HepG2 (cell line): ENCODE data around the gene NDUFS2. TPM values are rescaled to one million over a fixed set of nuclear protein-coding genes. Genes with fewer than 3 reads are reported as not detected.

ENCODE experiments used
- DPF2 ChIP-seq: sonication (generic); formaldehyde crosslinking; IDR thresholded peaks from 2 replicates; pipeline ENCODE4 v1.4.0; 2020; ENCODE audit warnings: mild to moderate bottlenecking, low read depth, missing genetic modification reagents, borderline replicate concordance
- ISL2 ChIP-seq: sonication (generic); formaldehyde crosslinking; IDR thresholded peaks from 2 replicates; pipeline ENCODE4 v1.5.0; 2020; ENCODE audit warnings: missing genetic modification reagents
- JUND ChIP-seq: sonication (generic); formaldehyde crosslinking; IDR thresholded peaks from 2 replicates; pipeline ENCODE4 v1.8.0; 2022; ENCODE audit warnings: mild to moderate bottlenecking, missing genetic modification reagents
- NCOA1 ChIP-seq: sonication (generic); formaldehyde crosslinking; IDR thresholded peaks from 2 replicates; pipeline ENCODE4 v1.9.0; 2021; ENCODE audit warnings: missing genetic modification reagents
- SNAI1 ChIP-seq: sonication (generic); formaldehyde crosslinking; IDR thresholded peaks from 2 replicates; pipeline ENCODE4 v1.5.0; 2020; ENCODE audit warnings: mild to moderate bottlenecking, missing genetic modification reagents, borderline replicate concordance
- TAF15 ChIP-seq: fragments of 200-400 bp; formaldehyde crosslinking; IDR thresholded peaks from one replicate; pipeline ENCODE4 v1.6.1; 2018; ENCODE audit warnings: mild to moderate bottlenecking, low read depth, low read length; ENCODE audit not compliant: poor library complexity, severe bottlenecking
- TBP ChIP-seq: sonication (generic); formaldehyde crosslinking; IDR thresholded peaks from 2 replicates; pipeline ENCODE4 v1.5.0; 2020; ENCODE audit warnings: missing genetic modification reagents
- TCF7L2 ChIP-seq: IDR thresholded peaks from 2 replicates; pipeline ENCODE4 v1.6.1; 2011; ENCODE audit warnings: mild to moderate bottlenecking, low read depth, low read length, moderate library complexity
- TMF1 ChIP-seq: sonication (generic); formaldehyde crosslinking; IDR thresholded peaks from 2 replicates; pipeline ENCODE4 v1.8.1; 2022; ENCODE audit warnings: low read depth, missing genetic modification reagents
- U2AF1 ChIP-seq: fragments of 200-400 bp; formaldehyde crosslinking; optimal IDR thresholded peaks from 2 replicates; pipeline ENCODE3; 2017; ENCODE audit warnings: mild to moderate bottlenecking, low read depth, low read length
- XRCC5 ChIP-seq: fragments of 200-400 bp; formaldehyde crosslinking; optimal IDR thresholded peaks from 2 replicates; pipeline ENCODE3; 2017; ENCODE audit warnings: mild to moderate bottlenecking, low read length
- ZFP36 ChIP-seq: fragments of 150-350 bp; IDR thresholded peaks from 2 replicates; pipeline ENCODE4 v1.6.1; 2018; ENCODE audit warnings: borderline replicate concordance, low read length, low read depth; ENCODE audit not compliant: partially characterized antibody
- ZNF232 ChIP-seq: sonication (generic); formaldehyde crosslinking; IDR thresholded peaks from 2 replicates; pipeline ENCODE4 v1.4.0; 2020; ENCODE audit warnings: missing genetic modification reagents, borderline replicate concordance
- ZNF547 ChIP-seq: sonication (generic); formaldehyde crosslinking; IDR thresholded peaks from 2 replicates; pipeline ENCODE4 v1.5.1; 2020; ENCODE audit warnings: mild to moderate bottlenecking, missing genetic modification reagents
- ZNF780A ChIP-seq: sonication (generic); formaldehyde crosslinking; IDR thresholded peaks from 2 replicates; pipeline ENCODE4 v1.8.0; 2022; ENCODE audit warnings: mild to moderate bottlenecking, missing genetic modification reagents, moderate library complexity
- ZNF839 ChIP-seq: sonication (generic); formaldehyde crosslinking; IDR thresholded peaks from 2 replicates; pipeline ENCODE4 v1.4.0; 2020; ENCODE audit warnings: missing genetic modification reagents, mild to moderate bottlenecking, borderline replicate concordance
- polyA plus RNA-seq, 8 experiments: library from polyadenylated mRNA; depleted of rRNA in 3 of 8; stranded (reverse) in 7 of 8; unstranded in 1 of 8; fragments of >200 nt; fragmentation: Illumina TruSeq in 4 of 8; extraction: Trizol in 4 of 8; gene quantifications; 2 replicates each; pipeline versions ENCODE4 v1.2.1 to v1.2.3, GENCODE V29; 2011 to 2016; ENCODE audit warnings: low read depth in 4 of 8, missing spikeins in 1 of 8, mixed read lengths in 1 of 8; ENCODE audit not compliant: insufficient read depth in 1 of 8
- total RNA-seq, 5 experiments: library from RNA; depleted of rRNA; stranded (reverse); fragments of >200 nt; fragmentation: Illumina TruSeq; extraction: Trizol; gene quantifications; 2 replicates each; pipeline ENCODE4 v1.2.3, GENCODE V29; 2016; ENCODE audit warnings: low read depth in 1 of 5
- TF ChIP-seq, protein P1 (sequence below): sonication (generic); formaldehyde crosslinking; IDR thresholded peaks from 2 replicates; pipeline ENCODE4 v1.8.1; 2023; ENCODE audit warnings: mild to moderate bottlenecking, moderate library complexity, missing genetic modification reagents
- TF ChIP-seq, protein P2 (sequence below): sonication (generic); formaldehyde crosslinking; IDR thresholded peaks from 2 replicates; pipeline ENCODE4 v1.5.0; 2020; ENCODE audit warnings: mild to moderate bottlenecking, missing genetic modification reagents
- TF ChIP-seq, protein P3 (sequence below): sonication (generic); formaldehyde crosslinking; IDR thresholded peaks from 2 replicates; pipeline ENCODE4 v1.4.0; 2020; ENCODE audit warnings: mild to moderate bottlenecking, missing genetic modification reagents, borderline replicate concordance
- TF ChIP-seq, protein P4 (sequence below): sonication (generic); formaldehyde crosslinking; IDR thresholded peaks from 2 replicates; pipeline ENCODE4 v1.8.1; 2023; ENCODE audit warnings: mild to moderate bottlenecking, missing genetic modification reagents
- TF ChIP-seq, protein P5 (sequence below): sonication (generic); formaldehyde crosslinking; IDR thresholded peaks from 2 replicates; pipeline ENCODE4 v1.8.1; 2023; ENCODE audit warnings: mild to moderate bottlenecking, missing genetic modification reagents

The NDUFS2 gene
- total and polyA plus RNA-seq, 2 of the 13 experiments (the other 11 are each of a cell fraction or from before 2014, with no cell fraction given) = 89.9 to 118 TPM

DNA sequence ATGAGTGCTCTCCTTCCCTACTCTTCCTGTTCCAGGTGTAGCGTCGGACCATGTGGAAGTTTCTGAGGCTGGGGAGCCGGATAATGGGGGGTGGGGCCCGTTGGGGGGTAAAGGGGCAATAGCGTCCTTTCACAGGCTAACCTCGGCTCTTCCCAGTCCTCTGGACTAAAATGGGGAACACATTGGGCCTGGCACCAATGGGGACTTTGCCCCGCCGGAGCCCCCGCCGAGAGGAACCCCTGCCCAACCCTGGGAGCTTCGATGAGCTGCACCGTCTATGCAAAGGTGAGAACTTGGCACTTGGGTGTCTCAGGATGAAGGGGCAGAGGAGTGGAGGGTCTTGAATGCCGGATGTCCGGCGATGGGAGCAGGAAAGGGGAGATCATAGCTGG is 24.1 kb downstream of the NDUFS2 start (continued):
- TF ChIP-seq ZFP36 (no peak), TAF15 (no peak), TMF1 (CRISPR knock-in tag) (0 out of 2 replicates have a peak, but pooled peaks have one; percentile 22), TBP (CRISPR knock-in tag) (no peak), ZNF839 (CRISPR knock-in tag) (no peak), ZNF547 (CRISPR knock-in tag) (no peak), NCOA1 (CRISPR knock-in tag) (no peak), ZNF232 (CRISPR knock-in tag) (no peak), DPF2 (CRISPR knock-in tag) (no peak), ZNF780A (no peak), U2AF1 (no peak), SNAI1 (CRISPR knock-in tag) (0 out of 2 replicates have a peak, but pooled peaks have one; percentile 12), XRCC5 (no peak), JUND (no peak), ISL2 (CRISPR knock-in tag) (no peak), TCF7L2 (no peak)
- TF ChIP-seq, protein P1, sequence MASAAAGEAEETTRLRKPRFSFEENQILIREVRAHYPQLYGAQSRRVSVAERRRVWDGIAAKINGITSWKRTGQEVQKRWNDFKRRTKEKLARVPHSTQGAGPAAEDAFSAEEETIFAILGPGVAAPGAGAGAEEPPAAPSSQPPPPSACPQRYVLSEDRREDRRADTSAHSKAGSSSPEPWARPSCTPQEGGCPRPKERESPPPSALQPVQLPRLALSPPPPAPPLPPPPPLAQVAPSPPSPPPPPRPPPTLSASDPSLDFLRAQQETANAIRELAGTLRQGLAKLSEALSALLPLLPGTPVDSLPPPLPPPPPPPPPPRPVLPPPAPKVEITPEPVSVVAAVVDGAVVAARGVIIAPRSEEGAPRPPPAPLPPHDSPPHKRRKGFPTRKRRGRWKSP (CRISPR knock-in tag) = no peak
- TF ChIP-seq, protein P2, sequence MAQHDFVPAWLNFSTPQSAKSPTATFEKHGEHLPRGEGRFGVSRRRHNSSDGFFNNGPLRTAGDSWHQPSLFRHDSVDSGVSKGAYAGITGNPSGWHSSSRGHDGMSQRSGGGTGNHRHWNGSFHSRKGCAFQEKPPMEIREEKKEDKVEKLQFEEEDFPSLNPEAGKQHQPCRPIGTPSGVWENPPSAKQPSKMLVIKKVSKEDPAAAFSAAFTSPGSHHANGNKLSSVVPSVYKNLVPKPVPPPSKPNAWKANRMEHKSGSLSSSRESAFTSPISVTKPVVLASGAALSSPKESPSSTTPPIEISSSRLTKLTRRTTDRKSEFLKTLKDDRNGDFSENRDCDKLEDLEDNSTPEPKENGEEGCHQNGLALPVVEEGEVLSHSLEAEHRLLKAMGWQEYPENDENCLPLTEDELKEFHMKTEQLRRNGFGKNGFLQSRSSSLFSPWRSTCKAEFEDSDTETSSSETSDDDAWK (CRISPR knock-in tag) = no peak
- TF ChIP-seq, protein P3, sequence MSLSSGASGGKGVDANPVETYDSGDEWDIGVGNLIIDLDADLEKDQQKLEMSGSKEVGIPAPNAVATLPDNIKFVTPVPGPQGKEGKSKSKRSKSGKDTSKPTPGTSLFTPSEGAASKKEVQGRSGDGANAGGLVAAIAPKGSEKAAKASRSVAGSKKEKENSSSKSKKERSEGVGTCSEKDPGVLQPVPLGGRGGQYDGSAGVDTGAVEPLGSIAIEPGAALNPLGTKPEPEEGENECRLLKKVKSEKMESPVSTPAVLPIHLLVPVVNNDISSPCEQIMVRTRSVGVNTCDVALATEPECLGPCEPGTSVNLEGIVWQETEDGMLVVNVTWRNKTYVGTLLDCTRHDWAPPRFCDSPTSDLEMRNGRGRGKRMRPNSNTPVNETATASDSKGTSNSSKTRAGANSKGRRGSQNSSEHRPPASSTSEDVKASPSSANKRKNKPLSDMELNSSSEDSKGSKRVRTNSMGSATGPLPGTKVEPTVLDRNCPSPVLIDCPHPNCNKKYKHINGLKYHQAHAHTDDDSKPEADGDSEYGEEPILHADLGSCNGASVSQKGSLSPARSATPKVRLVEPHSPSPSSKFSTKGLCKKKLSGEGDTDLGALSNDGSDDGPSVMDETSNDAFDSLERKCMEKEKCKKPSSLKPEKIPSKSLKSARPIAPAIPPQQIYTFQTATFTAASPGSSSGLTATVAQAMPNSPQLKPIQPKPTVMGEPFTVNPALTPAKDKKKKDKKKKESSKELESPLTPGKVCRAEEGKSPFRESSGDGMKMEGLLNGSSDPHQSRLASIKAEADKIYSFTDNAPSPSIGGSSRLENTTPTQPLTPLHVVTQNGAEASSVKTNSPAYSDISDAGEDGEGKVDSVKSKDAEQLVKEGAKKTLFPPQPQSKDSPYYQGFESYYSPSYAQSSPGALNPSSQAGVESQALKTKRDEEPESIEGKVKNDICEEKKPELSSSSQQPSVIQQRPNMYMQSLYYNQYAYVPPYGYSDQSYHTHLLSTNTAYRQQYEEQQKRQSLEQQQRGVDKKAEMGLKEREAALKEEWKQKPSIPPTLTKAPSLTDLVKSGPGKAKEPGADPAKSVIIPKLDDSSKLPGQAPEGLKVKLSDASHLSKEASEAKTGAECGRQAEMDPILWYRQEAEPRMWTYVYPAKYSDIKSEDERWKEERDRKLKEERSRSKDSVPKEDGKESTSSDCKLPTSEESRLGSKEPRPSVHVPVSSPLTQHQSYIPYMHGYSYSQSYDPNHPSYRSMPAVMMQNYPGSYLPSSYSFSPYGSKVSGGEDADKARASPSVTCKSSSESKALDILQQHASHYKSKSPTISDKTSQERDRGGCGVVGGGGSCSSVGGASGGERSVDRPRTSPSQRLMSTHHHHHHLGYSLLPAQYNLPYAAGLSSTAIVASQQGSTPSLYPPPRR (CRISPR knock-in tag) = no peak
- TF ChIP-seq, protein P4, sequence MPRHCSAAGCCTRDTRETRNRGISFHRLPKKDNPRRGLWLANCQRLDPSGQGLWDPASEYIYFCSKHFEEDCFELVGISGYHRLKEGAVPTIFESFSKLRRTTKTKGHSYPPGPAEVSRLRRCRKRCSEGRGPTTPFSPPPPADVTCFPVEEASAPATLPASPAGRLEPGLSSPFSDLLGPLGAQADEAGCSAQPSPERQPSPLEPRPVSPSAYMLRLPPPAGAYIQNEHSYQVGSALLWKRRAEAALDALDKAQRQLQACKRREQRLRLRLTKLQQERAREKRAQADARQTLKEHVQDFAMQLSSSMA (CRISPR knock-in tag) = no peak
- TF ChIP-seq, protein P5, sequence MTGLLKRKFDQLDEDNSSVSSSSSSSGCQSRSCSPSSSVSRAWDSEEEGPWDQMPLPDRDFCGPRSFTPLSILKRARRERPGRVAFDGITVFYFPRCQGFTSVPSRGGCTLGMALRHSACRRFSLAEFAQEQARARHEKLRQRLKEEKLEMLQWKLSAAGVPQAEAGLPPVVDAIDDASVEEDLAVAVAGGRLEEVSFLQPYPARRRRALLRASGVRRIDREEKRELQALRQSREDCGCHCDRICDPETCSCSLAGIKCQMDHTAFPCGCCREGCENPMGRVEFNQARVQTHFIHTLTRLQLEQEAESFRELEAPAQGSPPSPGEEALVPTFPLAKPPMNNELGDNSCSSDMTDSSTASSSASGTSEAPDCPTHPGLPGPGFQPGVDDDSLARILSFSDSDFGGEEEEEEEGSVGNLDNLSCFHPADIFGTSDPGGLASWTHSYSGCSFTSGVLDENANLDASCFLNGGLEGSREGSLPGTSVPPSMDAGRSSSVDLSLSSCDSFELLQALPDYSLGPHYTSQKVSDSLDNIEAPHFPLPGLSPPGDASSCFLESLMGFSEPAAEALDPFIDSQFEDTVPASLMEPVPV (CRISPR knock-in tag) = 0 out of 2 replicates have a peak, but pooled peaks have one; percentile 34
